Stimulated activated CD8-positive, alpha-beta memory T cell treated with anti-CD3 and anti-CD28 coated beads, Interleukin-4, amount 100 ng/mL, for 1 hour (primary cell): Measurements from ENCODE around the gene VAMP5.
"Not testable (repeated sequence)": the region's sequence is repeated elsewhere in the genome, so short reads cannot be mapped to it uniquely, and the experiment has no call there.

ENCODE experiments used
- DNase-seq, 2 donors: peaks; one replicate each; pipeline ENCODE4 v3.0.0-alpha.2; 2020; ENCODE audit warnings: low read depth in 2 of 2, low spot score in 1 of 2

The VAMP5 gene

GRCh38 chr2:85584354-85584856, at the start of gene VAMP5:
TSS of gene VAMP5 (plus strand) at chr2:85584431. CDS start at chr2:85584491, 60 bp downstream.
- no peak for DNase-seq

GRCh38 chr2:85534881-85535280, 49.4 kb upstream of the VAMP5 start:
- no peak for DNase-seq

GRCh38 chr2:85536479-85536878, 47.8 kb upstream of the VAMP5 start:
- DNase-seq: no peak

- no peak for DNase-seq
Observed at GRCh38 chr2:85537600-85538506, 46.4 kb upstream of the VAMP5 start.

- peak; percentile 74 to 78 for DNase-seq
Observed at GRCh38 chr2:85538507-85539360, 45.5 kb upstream of the VAMP5 start, which contains the start of gene MAT2A. TSS of gene MAT2A (plus strand) at chr2:85539168. CDS start at chr2:85539288, 120 bp downstream.

GRCh38 chr2:85539361-85540132, 44.7 kb upstream of the VAMP5 start:
- DNase-seq: peak; percentile 38 to 42

GRCh38 chr2:85540133-85540648, 44.0 kb upstream of the VAMP5 start:
- no peak for DNase-seq

GRCh38 chr2:85541262-85541661, 43.0 kb upstream of the VAMP5 start:
- DNase-seq: no peak

GRCh38 chr2:85541753-85542457, 42.3 kb upstream of the VAMP5 start:
- no peak for DNase-seq

- DNase-seq: no peak
Observed at GRCh38 chr2:85542777-85543176, 41.5 kb upstream of the VAMP5 start.

- DNase-seq: not testable (repeated sequence)
Observed at GRCh38 chr2:85544254-85544691, 40.0 kb upstream of the VAMP5 start.

GRCh38 chr2:85544915-85545779, 39.1 kb upstream of the VAMP5 start:
- not testable (repeated sequence) for DNase-seq

GRCh38 chr2:85545780-85546240, 38.4 kb upstream of the VAMP5 start:
- no peak for DNase-seq

- DNase-seq: no peak
Observed at GRCh38 chr2:85547089-85547858, 37.0 kb upstream of the VAMP5 start.

GRCh38 chr2:85547859-85548607, 36.2 kb upstream of the VAMP5 start:
- DNase-seq: no peak

GRCh38 chr2:85548608-85548900, 35.7 kb upstream of the VAMP5 start:
- DNase-seq: no peak

GRCh38 chr2:85549095-85549494, 35.1 kb upstream of the VAMP5 start:
- no peak for DNase-seq

GRCh38 chr2:85549826-85550225, 34.4 kb upstream of the VAMP5 start:
- DNase-seq: no peak
